Measurements from ENCODE around the gene DIDO1.

The DIDO1 gene

DNA sequence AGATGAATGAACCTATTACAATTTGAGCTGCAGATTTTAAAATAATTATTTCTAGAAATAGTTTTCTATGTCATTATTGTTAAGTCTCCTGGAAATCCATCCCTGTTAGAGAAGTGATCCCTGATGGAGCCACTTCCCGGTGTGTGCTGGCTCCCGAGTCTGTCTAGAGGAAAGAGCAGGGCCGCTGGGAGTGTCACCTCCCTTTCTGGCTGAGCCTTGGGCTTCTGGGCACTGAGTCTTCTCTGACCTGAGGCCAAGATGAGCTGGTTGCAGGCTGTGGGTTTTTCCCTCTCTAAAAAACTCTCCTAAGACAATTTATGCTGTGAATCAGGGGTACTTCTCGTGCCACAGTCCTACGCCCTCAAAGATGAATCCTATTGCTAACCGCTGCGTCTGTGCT lies 35.9 kb downstream of the DIDO1 start:
- no peak for DNase-seq

DNA sequence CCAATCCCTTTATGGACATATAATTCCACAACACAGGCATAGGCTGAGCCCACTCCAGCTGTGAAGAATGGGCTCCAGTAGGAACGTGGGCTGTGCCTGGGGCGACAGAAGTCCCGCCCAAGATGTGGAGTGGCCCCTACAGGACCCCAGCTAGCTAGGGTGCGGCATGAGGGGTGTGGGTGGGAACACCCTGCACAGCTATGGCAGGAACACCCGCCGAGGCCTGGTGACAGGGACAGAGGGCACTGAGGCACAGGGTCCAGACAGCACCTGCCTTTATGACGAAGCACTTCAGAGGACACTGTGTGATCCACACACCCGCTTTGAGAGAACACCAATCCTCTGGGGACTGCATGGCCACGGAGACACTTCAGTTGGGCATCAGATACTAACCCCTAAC lies 36.4 kb downstream of the DIDO1 start:
- no peak for DNase-seq

- DNase-seq, result no peak
These were observed 36.9 kb downstream of the DIDO1 start for GRCh38 chr20:62889411-62889810.

DNA sequence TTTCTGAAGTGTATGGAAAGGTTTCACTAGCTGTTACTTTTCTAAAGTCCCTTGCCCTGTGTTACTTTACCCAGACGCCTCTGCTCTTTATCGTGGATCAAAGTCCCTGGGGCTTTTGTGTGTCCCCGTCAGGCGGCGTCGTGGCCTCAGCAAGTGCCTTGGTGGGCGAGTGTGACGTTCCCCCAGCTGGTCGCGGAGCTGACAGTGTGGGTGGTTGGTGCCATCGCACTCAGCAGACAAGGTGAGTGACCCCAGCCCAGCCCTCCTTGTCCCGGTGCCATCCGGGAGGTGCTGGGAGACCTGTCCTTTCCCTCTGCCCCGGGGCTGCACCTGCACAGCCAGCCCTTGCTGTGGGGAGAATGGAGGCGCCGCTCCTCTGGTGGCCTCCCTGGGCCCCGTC lies 37.4 kb downstream of the DIDO1 start:
- DNase-seq, result no peak

DNA sequence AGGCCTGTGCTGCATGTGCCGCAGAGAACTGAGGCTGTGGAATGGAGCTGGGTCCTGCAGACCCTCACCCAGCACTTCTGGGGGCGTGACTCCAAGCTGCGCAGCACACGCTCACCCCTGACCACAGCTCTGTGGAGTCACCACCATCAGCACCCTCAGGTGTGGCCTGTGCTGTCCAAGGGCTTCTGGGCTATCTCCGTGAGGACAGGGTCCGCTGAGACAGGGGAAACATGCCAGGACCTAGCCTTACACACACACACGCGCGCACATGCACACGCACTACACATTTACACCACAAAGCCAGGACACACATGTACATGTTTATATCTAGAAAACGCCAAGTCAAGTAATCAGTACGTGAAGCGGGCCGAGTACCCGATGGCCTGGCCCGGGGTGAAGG lies 37.9 kb downstream of the DIDO1 start:
- no peak for DNase-seq

GRCh38 chr20:62887860-62888239 lies 38.5 kb downstream of the DIDO1 start:
- DNase-seq, result no peak

DNA sequence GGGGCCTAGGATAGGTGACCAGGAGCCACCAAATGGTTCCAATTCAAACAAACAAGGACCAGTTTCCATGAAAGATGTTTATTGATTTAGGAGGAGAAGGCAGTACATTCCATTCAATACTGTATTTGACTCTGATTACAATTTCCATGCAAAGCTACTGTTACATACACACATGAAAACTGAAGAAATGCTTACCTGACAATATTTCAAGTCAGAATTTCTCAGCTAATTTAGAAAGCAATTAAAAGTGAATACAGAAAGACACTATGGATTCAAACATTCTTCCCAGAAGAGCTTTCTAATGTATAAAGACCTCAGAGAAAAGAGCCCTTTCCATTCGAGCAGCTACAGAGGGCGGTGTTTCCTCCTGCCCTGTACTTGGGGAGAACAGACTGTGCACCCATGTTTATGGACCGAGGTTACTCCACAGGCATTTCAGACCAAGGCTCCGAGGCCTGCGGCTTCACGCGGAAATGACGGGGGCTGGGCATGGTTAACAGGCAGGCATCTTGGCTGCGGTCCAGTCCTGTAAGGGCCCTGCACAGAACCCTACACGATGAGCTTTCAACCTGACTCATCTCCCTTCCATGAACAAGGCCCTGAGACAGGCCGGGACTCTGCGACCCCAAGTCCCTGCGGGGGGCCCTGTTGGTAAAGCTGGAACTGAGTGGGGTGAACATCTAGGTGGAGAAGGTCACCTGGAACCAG lies 39.0 kb downstream of the DIDO1 start:
- DNase-seq, result no peak

- DNase-seq, result no peak
These were observed 39.6 kb downstream of the DIDO1 start for GRCh38 chr20:62886709-62887058.

DNA sequence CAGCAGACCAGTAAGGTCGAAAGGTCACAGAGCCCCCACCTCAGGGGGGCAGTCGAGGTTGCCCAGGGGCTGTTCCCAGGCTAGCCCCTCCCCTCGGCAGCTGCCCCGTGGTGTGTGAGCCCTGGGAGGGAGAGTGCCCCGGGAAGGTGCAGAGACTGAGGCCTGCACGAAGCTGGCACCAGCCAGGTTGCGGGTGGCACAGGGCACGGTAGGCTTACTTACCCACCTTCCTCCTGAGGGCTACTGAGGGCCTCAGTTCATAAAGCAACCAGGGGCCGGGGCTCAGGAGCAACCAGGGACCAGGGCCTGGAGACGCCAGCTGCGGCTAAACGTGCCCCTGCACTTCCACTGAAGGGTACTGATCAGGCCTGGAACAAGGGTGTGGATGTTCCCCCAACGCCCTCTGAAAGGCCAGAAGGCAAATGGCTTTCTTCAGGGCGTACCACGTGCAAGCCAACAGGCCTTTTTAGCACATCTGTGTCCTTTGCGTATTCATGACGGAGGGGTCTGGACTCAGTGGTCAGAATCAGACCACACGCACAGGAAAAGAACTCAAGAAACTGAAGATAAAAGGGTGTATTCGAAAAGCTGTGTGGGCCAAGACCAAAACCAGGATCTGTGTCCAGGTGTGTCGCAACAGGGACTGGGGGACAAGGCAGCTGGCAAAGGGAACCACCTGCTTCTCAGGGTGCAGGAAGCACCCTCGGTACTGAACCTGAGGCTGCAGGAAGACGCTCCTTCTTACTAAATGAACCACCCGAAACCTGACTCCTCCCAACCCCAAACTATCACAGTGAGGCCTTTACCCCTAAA lies 40.2 kb downstream of the DIDO1 start:
- DNase-seq, result no peak

DNA sequence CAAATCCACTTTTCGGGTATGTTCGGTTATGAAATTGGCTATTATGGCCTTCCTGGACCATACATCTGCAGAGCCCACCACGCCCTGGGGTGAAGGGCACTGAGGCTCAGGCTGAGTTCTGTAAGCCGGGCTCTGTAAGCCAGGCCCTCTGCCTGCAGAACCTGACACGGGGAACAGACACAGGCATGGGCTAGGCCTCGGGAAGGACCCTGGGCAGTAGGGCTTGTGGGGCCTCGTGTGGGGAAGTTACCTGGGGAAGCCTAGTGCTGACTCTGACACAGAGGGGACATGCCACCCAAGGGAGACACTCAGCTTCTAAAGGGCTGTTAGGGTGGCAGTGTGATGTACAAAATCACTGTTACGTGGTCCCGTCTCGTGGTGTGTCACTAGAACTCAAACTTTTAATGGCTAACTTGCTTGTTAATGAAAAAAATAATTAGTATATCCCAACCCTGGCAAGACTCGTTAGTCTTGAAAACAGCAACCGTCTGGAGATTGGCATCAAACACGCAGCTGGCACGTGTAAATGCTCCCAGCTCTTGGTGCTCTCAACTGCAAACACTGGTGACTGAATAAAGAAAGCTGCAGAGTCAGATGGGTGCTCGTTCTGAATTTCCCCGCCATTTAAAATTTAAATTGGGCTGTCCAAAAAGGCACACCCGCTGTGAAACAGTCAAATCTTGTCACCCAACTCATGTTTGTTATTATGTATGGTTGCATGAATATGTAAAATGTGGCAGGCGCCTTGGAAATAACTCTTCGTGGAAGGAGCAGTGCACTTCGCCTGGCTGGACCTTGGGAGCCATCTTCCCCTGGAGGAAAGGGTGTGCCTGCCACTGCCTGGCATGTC lies 41.0 kb downstream of the DIDO1 start:
- no peak for DNase-seq

- DNase-seq, result no peak
These were observed 41.7 kb downstream of the DIDO1 start for GRCh38 chr20:62884556-62884955.

DNA sequence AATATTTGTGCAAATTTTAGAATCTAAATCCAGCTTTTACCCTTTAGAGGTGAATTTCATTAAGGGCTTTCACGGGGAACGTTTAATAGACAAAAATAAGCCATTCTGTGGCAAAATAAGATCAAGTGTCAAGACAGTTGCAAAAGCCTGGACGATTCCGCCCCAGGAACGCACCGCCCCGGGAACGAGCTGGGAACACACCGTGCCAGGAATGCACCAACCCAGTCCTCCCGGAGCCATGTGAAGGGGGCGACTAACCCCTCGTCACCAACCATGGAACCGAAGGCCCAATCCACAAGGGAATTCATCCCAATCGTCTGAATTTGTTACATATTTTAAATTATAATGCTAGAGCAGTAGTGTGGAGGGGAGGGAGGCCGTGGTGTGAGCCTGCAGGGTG lies 43.9 kb downstream of the DIDO1 start:
- DNase-seq, result no peak

DNA sequence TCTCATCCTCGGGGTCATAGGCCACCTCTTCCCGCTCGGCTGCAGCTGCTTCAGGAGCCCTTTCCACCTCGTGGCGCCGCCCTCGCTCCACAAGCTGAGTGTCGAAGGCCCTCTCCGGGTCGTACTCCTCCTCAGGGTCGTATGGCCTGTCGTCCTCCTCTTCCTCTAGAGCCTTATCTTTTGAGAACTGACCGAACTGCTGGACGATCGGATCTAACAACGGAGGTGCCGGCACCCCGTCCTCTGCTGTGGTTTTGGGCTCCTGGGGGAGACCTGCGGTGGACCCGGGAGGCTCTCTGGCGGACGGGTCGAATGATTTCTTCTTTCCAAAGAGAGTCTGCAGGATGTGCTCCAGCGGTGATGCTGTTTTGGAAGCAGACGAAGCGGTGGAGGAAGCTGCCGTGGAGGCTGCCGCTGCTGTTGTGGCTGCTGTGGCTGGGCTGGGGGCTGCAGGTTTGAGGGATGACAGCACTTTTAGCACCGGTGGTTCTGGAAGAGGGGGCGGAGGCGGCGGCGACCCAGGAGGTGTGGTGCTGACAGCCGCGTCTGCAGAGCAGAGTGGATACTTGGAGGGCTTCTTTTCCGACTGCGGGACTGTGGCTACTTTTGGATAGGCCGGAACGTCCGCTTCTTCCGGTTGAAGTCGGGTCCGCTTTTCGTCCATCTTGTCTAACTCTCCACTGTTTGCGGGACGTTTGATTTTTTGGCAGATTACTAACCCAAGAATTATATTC lies 44.5 kb downstream of the DIDO1 start:
- no peak for DNase-seq

DNA sequence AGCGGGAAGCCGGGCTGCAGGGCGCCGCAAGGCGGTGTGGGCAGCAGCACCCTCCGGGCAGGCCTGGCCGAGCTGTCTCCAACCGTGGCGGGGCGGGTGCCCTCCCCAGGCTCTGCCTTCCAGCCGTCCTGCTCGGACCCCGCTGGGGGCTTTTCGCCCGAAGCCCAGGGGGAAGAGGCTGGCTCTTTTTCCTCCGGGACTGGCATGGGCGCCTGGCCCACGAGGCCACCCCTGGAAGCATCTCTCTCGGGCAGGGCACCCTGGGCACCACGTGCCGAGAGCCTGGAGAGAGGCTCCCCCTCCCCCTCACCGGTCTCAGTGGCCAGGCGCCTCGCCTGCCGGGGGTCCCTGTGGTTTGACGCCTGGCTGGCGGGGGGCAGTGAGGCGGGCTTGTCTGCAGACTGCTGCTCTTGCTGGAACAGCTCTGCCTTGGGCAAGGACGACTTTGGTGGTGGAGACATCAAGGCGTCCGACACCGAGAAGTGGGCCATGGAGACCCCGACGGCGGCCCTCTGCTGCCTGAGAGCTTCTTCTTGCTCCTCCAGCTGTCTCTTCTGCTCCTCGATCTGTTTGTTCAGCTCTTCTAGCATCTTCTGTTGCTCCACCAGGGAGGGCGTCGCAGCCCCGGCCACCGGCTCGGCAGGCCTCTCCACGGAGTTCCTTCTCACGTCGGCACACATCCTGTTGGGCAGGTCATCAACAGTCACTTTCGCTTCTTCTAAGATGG lies 45.2 kb downstream of the DIDO1 start:
- DNase-seq, result no peak

DNA sequence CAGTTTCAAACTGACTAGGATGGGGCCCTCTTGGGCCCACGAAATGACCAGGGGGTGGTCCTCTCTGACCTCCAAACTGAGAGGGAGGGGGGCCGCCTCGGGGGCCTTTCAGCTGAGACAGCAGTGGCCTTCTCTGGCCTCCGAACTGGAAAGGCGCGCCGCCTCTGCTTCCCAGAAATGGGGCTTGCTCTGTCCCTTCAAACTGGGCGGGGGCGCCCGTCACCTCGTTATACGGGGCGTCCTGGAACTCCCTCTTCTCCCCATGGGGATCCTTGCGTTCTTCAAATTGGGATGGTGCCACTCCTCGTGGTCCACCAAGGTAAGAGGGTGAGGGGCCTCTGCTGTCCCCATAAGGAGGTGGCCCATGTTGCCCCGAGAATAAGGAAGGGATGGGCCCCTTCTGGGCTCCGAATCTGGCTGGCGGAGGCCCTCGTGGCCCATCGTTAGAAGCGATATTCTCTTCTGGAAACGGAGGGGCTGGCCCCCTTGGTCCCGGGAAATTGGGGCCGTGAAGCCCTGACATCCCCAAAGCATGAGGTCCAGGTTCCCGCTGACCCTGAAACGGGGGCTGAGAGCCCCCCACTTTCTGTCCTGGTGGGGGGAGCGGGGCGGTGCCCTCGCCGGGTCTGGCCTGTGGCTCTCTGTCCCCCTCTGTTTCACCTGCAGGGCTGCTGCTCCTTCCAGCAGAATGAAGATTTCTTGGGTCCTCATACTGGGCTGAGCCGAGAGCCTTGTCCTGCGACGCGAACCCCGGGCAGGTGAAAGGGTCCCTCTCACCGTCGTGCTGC lies 46.0 kb downstream of the DIDO1 start:
- DNase-seq, result no peak

- no peak for DNase-seq
These were observed 46.8 kb downstream of the DIDO1 start for GRCh38 chr20:62879275-62880146.

- no peak for DNase-seq
These were observed 47.9 kb downstream of the DIDO1 start for GRCh38 chr20:62878244-62879038.

- no peak for DNase-seq
These were observed 49.1 kb downstream of the DIDO1 start for GRCh38 chr20:62876902-62877816.
